NAMALWA (cell line): Measurements from ENCODE around the gene CMTM8.

ENCODE experiments used
- DNase-seq: peaks from one replicate; pipeline ENCODE4 v3.0.0-alpha.2; 2015; ENCODE audit warnings: low spot score

CMTM8 gene

DNA sequence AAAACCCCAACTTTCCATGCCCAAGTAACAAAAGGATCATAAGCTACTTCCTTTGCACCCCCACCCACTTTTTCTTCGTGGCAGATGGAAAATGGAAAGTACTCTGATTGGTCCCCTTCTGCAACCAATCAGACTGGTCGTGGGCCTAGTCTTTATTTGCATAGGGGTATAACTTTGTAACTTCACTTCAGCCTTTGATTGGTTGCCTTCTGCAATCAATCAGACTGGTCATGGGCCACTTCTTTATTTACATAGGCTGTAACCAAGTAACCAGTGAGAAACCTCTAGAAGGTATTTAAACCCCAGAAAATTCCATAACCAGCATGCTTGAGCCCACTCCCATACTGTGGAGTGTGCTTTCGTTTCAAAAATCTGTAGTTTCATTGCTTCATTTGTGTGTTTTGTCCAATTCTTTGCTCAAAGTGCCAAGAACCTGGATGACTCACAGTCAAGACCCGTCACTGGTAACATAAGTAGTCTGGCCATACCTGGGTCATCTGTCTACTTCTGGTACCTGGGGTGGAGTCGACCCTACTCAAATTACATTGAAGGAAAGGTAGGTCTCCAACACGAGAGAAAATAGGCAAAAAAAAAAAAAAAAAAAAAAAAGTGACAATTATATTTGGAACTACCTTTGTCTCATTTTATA, 41.9 kb downstream of the CMTM8 start:
- DNase-seq, result peak; percentile 15

DNA sequence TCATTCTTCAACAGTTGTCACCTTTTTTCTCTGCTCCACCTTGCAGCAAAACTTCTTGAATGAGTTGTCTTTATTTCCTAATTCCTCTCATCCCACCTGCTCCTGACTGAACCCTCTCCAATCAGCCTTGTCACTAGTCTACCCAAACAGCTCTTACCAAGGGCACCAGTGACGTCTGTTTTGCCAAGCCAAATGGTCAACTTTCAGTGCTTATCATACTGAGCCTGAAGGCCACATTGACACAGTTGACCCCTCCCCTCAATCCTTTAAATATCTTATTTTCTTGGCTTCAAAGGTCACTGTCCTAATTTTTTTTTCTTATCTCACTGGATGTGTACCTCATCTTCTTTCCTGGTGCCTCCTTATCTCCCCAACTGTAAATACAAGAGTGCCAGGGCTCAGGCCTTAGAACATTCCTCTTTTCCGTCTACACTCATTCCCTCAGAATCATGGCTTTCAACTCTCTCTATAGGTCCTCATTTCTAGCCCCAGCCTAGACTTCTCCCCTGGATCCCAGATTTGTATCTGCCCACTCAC, 43.2 kb downstream of the CMTM8 start:
- DNase-seq, result no peak

DNA sequence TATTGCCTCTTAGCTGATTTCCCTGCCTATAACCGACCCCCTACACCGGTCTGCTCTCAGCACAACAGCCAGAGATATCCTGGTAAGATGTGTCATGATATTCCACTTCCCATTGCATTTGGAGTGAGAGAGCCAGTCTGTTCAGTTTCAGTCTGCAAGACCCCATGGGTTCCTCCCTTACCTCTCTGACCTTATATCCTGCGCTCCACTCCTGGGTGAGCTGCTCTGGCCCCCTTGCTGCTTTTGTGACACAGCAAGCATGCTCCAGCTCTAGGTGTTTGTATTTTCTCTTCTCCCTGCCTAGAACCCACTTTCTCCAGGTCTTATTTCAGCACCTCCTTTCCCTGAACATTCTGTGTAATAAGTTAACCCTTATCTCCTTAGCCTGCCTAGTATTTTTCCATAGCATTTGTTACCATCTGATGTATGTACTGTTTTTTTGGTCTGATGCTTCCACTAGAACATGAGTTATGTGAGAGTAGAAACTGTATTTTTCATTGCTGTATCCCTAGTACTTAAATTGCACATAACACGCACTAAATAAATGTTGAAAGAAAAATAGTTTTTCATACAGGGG, 44.2 kb downstream of the CMTM8 start:
- DNase-seq, result no peak

DNA sequence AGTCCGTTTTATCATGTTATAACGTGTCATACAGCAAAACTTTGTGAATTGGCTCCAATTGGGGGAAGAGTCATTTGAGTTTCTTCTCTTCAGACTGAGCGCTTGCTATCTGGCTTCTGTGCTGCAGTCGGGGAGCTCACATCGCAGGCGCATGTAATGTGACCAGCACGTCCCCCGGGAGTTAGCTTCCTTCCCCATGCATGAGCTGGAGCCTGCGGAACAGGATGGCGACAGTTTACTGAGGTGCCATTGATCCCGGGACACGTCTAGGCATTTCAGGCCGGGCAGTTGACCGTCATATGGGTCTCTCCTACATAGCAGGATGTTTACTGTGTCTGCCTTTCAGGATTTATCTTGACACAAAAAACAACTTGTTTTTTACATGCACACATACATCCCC, 44.8 kb downstream of the CMTM8 start:
- no peak for DNase-seq

DNA sequence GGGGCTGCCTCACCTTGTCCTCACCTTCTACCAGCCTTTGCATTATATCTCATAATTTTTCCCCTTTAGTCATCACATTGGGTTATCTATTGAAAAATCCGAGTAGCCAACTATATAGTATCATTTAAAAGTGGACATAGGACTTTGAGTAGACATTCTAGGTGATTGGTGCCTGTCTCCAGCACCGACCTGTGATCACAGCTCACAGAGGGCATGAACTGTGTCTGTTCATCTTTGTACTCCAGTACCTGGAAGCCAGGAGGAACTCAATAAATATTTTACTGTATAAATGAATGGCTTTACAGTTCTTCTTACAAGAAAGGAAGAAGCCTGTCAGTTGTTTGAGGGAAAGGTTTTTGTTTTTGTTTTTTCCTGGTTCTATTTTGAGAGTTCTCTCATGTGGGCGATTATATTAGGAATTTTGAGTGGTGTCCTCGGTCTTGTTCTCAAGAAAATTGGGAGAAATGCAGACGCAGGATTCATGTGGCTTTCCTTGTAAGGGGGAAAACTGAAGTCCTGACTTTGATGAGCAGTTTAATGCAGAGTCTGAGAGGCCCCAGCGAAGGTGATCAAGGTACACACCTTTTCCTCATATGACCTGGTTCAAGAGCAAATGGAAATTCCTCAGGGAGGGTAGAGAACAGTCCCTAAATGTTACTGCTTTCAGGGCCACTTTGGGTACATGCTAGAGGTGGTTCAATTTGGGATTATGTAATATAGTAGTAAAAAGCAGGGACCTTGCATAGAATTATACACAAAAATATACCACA, 46.1 kb downstream of the CMTM8 start:
- no peak for DNase-seq

DNA sequence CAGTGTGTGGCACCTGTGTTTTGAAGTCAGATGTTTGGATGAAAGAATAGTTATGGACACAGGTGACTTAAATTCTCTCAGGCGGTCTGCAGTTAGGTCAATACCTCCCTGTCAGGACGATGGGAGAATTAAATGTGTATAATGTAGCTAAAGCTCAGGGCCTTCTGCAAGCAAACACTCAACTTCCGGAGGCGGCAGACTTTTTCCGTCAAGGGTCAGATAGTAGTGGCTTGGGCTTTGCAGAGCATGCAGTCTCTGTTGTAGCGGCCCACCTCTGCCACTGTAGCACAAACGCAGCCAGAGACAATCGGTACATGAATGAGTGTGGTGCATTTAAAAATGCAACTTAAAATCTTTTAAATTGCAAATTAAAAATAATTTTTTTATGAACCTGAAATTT, 47.4 kb downstream of the CMTM8 start:
- no peak for DNase-seq

DNA sequence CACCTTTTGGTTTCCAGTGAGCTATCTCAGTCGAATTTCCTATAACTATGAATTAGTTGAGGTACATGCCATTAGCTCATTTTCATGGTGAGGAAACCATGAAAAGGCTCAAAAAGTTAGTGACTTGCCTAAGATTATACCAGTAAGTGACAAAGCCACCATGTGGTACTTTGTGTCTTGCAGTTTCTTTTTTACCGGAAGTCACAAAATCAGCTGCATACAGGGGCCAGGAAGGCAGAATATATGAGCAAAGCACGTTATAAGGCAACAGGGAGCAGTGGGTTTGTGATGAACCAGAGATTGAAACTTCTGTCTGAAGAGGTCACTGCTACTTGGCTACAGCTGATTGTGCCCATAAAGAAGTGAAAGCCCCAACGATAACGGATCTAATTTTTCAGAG, 50.3 kb downstream of the CMTM8 start:
- no peak for DNase-seq

DNA sequence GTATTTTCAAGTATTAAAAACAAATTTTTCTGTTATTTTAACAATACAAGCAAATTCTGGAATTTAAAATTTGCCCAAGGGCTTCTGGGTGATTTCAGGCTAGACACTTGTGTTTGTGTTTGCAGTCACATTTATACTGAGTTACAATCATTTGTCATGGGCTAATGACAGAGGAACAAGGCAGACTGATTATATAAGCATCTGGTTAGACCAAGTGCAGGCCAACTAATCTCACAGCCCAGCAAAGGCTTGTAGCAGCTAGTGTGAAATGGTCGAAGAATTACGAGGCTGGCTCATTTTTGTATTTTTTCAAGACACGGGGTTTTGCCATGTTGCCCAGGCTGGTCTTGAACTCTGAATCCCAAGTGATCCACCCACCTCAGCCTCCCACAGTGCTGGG, 52.1 kb downstream of the CMTM8 start:
- DNase-seq, result no peak

DNA sequence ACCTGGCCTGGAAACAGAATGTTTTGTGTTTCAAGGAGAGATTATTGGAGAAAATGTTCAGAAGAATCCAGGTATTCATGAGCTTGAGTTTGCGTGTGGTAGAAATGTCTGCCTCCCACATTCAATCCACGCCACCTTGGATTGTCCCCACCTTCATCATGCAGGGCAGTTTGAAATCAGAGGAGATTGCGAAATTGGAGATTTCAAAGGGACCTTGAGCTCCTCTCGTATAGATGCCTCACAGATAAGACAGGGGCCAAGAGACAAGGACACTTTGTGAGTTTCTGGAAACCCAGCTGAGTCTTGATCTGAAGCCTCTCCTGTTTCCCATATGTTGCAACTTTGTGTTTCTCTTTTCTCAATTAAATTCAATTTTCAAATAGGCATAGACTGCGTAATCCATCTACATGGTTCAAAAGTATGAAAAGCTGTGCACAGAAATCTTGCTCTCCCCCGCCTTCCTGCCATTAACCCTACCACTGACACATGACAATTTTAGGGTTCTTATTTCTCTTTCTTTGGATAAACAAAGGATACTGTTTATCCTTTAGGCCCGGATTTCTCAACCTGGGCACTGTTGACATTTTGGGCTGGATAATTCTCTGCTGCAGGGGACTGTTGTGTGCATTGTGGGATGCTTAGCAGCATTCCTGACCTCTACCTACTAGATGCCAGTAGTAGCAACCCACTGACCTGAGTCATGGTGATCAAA, 53.8 kb downstream of the CMTM8 start:
- no peak for DNase-seq

DNA sequence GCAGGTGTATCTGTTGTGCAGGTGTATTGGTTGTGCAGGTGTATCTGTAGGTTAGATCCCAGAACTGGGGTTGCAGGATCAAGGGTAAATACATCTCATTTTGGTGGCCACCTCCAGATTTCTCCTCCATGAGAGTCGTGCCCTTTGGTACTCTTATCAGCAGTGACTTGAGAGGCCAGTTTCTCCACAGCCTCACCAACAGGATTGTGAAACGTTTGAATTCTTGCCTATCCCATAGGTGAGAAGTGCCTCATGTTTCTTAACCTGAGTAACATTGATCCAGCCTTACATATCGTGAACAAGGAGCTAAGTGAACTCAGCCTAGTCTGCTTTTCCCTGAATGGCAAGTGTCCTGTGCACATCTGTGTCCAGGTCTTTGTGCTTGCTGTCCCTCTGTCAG, 55.4 kb downstream of the CMTM8 start:
- DNase-seq, result no peak

DNA sequence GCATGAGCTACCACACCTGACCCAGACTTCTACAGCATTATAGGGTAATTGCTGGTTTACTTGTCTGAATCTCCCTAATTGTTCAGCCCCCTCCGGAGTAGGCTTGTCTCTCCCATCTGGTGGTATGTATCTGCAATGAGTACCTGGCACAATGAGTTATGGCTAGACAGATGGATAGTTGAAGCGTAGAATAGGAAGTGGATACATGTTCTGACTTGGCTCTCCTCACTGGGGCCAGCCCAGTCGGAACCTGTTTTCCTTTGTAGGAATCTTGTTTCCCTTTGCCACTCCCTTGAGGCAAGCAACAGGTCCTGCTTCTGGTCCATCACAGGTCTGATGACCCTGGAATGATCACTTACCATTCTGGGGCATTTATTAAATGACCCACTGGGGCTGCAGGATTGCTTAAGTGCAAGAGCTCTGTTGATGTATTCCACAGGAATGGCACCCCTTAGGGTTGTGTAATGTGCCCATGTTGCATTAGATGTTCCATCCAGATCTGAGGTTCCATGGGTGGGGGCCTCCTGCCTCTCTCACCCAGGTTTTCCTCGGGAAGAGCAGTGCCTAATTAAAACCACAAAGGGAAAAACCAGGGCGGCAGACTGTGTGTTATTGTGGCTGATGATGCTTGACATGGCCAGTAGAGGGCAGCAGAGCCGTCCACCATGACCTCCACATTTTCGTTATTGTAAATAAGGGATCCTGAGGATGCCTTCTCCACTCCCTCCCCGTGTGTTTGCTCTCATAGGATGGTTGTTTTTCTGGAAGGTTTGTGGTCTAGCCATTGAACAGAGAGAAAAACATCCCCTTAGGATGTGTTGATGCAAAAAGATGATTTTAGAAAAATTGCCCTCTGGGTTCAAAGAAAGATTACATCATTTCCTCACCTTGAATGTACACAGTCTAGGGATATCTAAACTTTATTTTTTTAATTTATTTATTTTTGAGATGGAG, 58.0 kb downstream of the CMTM8 start:
- DNase-seq, result peak; percentile 68

DNA sequence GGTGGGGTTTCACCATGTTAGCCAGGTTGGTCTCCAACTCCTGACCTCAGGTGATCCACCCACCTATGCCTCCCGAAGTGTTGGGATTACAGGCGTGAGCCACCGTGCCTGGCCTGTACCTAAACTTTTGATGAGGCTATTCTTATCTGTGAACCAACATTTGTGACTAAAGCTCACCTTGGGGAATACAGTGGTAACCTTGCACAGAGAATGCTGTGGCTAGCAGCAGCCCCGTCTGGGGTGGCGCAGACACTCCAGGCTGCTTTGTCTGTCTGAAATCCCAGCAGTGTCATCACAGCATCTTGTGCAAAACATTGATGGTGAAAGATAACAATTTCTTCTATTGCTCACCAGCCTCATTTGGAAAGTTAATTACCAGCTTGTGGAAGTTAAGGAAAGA, 58.9 kb downstream of the CMTM8 start:
- no peak for DNase-seq

DNA sequence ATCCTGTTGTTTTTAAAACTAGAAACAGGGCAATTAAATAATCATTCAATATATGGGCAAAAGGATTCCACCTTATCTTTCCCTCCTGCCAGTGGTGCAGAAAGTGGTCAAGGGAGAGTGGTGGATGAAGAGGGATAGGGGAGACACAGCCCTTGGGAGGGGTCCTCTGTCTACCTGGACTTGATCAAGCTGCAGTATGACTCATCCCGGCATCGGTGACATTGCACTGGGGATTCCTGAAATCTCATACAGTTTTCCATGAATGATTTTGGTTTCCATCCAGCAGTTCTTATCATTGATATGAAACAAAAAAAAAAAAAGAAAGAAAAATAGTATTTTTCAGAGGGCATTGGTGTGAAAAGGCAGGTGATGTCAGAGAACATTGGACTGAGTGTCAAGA, 62.9 kb downstream of the CMTM8 start:
- DNase-seq, result no peak

DNA sequence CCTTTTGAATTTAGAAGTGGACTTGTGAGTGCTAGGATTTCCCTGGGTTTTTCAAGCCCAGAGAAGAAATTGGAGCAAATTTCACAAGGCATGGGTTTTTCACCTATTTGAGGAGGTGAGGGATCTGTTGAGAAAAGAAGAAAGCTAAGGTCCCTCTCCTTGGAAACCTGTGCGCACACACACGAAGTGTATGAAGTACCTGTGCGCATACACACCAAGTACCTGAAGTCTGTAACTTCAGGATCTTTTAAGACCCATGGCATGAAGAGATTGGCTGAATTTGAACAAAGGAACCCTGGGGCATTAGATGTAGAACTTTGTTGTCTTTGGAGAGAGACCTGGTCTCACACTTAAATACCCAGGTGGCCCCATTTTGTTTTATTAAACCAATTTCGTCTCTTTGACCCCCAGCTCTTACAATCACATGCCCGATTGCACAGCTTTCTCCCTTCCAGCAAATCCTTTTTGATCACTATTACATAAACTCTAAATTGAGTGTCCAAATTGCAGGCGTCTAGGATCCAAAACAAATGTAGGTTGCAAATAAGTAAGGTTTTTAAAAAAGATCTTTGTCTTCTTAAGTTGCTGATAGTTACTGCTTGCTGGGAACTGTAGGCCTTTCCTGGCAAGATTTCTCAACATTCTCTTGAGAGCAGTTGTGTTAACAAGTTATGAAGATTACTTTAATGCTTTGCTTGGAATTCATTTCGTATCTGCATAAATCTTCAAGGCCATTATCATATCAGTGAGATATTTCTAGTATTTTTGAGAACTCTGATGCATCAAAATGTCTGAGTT, 64.3 kb downstream of the CMTM8 start:
- no peak for DNase-seq

DNA sequence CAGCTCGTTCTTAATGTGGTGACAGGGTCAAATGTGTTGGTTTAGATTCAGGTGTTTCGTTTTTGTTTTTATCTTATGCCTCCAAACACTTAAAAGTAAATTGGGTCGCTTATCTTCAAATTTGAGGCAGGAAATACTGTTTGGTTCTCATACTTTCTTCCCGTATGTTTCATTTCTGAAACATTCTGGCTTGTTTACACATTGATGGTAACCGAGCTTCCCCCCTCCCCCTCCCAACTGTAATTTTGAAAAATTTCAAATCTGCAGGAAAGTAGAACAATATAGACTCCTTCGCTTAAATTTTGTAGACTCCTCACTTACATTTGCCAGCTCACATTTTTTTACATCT, 64.9 kb downstream of the CMTM8 start:
- no peak for DNase-seq

DNA sequence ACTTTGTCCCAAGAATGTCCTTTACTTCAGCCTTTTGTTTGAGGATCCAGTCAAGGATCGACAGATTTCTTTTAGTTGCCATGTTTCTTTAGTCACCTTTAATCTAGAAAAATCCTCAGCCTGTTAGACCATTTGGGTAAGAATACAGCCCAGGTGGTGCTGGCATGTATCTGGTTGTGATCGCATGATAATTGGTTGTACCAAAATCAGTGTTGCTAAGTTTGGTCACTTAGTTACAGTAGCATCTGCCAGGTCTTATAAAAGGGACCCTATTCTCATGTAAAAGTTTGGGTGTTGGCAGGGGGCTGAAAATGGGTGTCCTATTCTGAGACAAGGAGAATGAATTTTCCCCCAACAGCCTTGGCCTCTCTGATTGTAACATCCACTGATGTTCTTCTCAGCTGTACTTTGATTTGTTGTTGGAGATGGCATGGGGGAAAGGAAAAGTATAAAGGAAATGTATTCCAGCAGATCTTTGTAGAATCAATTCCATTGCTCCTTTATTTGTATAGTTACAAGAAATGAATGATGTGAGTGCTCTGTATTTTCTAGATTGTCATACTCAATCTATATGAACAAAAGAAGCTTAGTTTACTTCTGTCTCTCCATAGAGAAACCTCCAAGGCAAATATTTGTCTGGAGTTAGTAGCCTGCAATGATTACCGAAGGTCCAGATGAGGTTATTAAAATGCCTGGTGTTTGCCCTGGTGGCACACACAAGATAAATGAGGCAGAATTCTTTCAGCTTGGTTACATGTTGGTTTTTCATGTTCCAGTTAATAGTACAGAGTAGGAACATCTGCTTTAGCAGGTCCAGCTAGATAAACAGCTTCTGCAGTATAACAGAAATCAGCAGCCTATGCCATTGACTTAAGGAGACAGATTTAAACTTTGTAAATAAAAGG, 65.7 kb downstream of the CMTM8 start:
- no peak for DNase-seq

DNA sequence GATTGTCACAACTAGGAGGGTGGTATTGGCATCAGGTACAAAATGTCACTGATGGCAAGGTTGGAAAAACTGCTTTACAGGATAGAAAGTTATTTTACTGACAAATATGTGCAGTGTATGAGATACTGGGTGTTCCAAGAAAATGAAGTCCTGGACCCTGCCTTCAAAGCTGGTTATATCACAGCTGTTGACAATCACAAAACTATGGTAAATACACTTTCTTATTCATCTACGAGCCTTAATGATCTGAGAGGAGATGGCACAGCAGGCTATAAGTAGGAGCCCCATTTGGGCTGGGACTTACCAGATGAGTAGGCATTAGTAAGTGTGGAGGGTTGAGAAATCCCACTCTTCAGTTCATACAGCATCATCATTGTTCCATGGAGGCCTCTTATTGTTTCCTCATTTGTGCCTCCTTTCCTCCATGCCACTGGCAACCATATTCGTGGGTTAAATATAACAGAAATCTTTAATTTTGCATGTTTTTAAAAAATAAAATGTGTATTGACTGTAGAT, 66.9 kb downstream of the CMTM8 start:
- DNase-seq, result no peak

DNA sequence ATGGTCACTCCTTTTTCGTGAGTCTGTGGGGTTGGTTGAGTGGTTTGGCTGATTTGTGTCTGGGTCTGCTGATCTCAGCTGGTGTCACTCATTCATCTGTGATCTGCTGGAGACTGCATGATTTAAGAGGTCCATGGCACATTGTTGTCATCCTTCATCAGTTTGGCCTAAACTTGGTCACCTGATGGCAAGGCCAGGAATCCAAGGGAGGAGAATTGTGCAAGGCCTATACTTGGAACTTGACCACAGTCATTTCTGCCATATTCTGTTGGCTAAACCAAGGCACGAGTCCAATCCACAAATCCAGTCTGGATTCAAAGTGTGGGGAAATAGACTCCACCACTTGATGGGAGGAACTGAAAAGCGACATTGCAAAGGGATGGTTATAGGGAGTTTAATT, 67.6 kb downstream of the CMTM8 start:
- DNase-seq, result no peak

DNA sequence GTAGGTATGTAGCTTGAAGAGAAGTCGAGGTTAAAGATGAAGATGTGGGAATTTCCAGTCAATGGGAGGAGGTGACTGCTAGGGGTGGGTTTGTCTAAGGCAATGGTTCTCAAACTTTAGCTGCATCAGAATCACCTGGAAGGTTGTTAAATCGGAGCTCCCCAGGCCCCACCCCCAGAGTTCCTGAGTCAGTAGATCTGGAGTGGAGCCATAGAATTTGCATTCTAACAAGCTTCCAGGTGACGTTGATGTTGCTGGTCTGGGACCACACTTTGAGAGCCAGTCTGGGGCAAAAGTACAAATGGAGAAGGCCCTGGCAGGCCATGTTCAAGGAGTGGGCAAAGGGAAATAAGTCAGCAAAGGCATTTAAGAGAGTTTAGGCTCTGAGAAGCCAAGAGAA, 69.1 kb downstream of the CMTM8 start:
- no peak for DNase-seq

DNA sequence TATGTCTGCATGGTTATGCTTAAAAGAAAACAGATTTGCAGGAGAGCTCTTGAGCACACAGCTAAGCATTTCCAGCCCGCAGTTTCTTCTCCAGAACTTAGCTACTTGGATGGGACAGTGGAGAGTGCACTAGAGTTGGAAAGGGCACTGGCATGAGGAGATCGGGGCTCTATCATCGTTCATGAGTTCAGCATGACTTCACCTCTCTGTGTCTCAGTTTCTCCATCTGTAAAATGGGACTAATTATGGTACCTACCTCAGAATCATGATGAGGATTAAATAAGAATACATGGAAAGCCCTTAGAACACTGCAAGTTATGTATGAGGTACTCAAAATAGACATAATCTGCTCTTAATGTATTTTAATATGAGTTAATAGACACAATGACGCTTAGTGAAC, 69.9 kb downstream of the CMTM8 start:
- DNase-seq, result no peak
